NCI-H2081 (cell line): Measurements from ENCODE around the gene PTPRN2.

Source experiments
- DNase-seq, 2 experiments: peaks; one replicate each; lab custom pipeline; 2025; lab: John Stamatoyannopoulos, UW

PTPRN2 gene

DNA sequence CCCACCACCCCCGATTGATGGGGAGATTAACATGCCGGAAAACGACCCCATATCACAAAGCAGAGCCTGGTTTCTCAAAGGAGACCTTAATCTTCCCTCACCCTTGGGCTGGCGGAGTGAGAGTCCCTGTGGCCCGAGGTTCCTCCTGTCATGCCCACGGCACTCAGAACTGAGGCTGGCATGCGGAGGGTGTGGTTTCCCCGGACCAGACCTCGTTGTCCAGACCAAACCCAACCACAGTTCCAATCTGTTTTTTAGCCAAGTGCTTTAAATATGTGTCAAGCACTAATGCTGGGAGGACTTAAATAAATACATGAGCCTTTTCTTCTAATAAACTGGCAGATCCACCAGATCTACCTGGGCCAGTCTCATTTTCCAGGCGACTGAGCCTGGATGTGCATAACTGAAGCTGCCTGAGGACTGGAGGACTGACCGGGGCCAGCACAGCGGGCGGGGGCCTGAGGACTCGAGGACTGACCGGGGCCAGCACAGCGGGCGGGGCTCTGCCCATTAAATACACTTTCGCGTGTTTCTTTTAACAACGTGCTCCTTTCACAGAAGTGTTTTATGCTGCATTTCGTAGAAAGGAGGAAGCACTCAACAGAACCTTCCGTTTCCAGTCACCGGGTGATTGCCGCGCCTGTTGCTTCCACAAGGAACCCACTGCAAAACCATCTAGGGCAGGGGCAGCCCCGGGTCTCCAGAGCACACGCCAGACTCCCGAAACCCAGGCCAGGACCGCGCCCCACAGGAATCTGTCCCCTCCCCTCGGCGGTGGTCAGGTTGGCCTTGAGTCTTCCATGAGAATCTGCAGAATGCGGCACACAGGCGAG, 334.6 kb downstream of the PTPRN2 start:
- DNase-seq: no peak

DNA sequence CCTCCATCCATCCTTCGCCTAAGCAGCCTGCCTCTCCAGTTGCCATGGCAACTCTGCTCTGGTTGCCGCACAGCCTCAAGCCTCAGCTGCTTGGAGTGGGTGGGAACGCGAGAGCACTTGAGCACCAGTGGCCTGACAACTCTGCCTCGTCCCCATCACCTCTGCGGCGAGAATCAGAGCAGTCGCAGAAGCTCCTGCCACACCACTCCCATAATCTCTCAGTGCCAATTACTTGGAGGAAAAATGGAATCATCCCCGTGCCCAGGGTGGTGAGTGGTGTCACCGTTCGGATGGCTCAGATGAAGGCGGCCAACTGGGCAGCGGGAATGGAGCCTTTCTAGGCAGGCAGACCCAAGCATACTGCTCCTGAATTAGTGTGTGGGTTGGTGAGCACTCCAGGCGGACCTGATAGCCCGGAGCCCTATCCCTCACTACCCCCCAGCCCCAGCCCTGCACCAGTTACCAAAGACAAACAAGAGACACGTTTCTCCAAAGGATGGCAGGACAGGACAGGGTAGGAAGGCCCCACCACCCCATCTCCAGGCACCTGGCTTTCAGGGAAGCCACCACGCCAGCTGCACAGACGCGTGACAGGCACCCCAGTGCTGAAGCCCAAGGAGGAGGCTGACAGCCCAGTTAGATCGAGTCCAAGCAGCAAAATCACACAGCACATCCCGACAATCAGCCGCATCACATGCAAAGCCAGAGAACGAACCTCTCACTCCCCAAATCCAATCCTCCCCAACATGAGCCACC, 335.4 kb downstream of the PTPRN2 start:
- no peak for DNase-seq

DNA sequence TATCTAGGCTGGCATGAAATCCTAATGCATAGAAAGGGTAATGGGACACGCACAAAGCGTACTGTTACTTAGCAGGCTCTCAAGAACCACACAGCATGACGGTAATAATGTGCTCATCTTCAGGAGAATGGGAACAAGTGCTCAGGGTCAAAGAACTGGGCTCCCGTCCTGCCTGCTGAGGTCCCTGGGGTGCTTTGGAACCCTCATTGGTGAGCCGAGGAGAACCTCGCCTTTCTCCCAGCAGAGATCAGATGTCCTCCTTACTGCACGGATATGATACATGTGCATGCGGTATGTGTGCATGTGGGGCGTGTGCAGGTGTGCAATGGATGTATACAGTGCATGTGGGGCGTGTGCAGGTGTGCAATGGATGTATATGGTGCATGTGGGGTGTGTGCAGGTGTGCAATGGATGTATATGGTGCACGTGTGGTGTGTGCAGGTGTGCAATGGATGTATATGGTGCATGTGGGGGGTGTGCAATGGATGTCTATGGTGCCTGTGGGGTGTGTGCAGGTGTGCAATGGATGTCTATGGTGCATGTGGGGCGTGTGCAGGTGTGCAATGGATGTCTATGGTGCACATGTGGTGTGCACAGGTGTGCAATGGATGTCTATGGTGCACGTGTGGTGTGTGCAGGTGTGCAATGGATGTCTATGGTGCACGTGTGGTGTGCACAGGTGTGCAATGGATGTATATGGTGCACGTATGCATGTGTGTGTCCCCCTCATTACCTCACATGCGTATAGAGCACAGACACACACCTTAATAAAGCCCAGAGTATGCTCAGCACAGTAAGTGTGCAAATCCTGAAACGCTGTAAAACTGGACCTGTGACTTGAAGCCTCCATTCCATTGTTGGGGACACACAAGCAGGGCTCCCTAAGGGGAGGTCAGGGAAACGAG, 336.3 kb downstream of the PTPRN2 start:
- DNase-seq: no peak

DNA sequence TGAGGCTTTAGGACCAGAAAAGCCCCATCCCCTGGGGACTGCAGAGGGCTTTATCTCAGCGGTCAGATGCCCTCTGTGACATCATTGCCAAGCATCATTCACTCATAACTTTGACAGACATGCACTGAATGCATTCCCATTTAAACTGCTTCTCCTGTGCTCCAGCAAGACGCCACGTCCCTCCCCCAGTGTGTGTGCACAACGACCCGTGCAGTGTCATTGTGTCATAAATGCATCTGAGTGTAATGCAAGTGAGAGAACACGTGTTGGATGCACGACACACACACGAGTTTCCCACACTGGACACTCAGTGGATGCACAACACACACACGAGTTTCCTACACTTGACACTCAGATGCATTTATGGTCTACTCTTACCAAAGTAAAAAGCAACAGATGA, 337.9 kb downstream of the PTPRN2 start:
- no peak for DNase-seq

DNA sequence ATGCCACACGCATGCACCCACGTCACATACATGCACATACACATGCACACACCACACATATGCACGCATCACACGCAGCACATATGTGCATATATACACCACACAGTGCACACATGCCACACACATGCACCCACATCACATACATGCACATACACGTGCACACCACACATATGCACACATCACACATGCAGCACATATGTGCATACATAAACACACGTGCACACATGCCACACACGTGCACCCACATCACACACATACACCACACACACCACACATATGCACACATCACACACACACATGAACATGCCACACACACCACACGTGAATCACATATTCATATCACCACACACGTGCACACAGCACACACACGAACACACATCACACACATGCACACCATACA, 338.8 kb downstream of the PTPRN2 start:
- DNase-seq: no peak

DNA sequence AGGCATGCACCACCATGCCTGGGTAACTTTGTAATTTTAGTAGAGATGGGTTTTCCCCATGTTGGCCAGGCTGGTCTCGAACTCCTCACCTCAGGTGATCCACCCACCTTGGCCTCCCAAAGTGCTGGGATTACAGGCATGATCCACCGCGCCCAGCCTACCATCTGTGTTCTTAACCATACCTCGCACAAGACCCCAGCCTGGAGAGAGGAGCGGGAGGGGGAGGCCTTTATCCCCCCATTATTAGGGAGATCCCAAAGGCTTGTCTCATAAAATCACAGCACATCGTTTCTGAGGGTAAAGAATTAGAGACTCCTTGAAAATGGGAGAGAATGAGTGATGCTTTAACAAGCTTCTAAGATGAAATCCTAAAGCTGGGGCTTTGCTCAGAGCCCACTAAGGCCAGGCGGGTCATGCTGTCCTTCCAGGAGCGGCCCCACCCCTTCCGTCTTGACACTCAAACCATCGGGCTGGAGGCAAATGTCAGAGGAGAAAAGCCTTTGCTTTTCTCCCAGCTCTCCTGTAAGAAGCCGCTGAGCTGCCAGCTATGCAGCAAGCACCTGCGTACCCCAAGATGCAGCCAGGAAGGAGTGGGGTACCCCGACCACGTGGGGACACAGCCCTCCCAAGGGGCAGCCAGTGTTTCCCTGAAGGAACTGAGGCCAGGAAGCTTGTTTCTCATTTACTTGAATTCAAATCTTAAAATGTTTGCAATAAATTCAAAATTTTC, 339.7 kb downstream of the PTPRN2 start:
- DNase-seq: no peak

DNA sequence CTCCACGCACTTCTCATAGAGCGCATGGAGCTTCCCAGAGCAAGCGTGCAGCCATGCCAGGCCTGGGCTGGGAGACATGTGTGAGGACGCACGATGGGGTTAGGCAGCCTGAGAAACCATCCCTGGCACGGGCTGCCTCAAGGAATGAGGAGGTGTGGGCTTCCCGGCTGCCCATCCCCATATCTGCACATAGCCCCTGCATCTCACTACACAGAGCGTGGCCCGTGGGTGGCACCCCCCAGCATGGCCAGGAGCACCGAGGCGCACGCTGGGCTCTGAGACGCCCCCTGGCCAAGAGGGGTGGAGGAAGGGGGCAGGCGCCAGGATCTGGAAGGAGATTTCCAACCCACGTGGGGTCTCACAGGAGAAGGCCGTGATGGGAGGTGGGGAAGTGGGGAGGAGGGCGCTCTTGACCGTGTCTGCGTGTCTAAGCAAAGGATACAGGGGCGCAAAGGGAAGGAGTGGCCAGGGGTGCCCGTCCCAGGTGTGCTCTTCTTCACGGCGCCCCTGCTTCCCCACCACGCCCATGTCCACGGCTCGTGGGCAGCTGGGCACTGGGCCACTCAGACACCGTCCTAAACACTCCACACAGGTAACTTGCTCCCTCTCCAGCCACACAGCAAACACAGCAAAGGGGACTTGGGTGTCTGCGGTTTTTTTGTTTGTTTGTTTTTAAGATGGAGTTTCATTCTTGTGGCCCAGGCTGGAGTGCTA, 340.5 kb downstream of the PTPRN2 start:
- DNase-seq: no peak

DNA sequence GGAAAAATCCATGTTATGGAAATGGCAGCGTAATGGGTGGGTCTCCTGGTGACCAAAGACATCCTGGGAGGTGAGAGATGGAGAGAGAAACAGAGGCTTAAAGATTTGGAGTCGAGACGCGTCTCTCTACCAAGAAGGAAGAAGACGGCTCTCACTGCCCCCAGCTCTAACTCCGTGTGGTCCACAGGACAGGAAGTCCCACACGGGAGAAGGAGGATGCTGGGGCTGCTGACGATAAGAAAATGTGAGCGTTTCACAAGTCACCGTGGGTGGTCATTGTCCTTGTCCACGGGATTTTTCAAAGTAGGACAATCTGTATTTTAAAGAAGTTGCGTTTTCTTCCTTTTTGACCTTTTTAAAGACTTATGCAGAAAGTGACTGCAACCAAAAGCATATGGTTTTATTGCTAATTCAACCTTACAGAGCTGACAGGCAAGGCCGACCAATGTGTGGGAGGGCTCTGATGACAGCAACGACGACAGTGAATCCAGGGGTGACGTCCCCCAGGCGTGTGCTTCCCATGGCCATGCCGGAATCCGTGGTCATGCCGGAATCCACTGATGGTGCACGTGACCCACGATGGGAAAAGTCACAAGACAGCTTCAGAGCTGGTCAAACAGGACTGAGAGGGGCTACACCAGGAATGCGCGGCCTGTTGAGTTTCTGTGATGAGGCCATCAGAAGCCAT, 341.2 kb downstream of the PTPRN2 start:
- DNase-seq: no peak

DNA sequence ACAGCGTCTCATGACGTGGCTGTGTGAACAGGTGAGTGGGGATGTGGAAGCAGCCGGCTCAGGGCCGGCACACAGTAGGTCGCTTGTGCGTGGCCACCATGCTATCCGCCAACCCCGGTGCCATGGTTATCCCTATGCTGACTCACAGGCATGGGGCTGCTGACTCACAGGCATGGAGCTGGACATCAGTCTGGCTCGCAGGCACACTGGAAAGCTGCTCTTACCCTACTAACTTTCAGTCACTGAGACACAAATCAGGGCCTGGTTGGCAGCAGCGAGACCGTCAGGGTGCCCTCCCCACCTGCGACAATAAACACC, 341.9 kb downstream of the PTPRN2 start:
- no peak for DNase-seq

DNA sequence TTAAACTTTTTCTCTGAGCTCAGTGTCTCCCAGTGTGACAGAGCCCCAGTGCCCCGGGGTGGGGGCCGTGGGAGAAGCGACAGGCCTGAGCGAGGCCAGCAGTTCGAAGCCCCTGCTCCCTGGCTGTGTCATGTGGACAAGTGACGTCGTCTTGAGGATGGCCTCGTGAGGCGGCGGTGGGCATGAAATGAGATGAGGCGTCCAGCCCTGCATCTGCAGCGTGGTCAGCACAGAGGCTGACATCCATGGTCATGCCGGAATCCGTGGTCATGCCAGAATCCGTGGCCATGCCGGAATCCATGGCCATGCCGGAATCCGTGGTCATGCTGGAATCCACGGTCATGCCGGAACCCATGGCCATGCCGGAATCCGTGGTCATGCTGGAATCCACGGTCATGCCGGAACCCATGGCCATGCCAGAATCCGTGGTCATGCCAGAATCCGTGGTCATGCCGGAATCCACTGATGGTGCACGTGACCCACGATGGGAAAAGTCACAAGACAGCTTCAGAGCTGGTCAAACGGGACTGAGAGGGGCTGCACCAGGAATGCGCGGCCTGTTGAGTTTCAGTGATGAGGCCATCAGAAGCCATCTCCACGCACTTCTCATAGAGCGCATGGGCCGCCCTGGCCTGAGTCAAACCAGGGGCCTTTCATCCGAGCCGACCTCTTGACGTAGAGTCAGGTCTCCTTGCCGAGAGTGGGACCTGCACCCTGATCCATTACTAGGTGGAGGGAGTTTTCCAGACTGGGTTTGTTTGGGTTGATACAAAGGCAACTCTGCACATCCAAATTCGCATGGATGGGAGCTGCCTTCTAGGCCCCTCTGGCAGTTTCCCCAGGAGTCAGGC, 342.5 kb downstream of the PTPRN2 start:
- DNase-seq: no peak

DNA sequence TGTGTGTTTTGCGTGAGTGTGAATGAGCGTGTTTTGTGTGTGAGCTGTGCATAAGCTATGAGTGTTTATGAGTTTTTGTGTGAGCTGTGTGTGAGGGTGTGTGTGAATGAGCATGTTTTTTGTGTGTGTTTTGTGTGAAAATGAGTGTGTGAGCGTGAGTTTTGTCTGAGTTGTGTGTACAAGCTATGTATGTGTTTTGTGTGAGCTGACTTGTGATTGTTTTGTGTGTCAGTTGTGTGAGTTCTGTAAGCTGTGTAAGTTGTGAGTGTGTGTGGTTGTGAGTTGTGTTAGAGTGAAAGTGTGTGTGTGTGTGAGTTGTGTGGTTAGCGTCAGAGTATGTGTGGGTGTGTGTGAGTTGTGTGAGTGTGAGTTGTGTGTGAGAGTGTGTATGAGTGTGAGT, 343.2 kb downstream of the PTPRN2 start:
- DNase-seq: no peak

DNA sequence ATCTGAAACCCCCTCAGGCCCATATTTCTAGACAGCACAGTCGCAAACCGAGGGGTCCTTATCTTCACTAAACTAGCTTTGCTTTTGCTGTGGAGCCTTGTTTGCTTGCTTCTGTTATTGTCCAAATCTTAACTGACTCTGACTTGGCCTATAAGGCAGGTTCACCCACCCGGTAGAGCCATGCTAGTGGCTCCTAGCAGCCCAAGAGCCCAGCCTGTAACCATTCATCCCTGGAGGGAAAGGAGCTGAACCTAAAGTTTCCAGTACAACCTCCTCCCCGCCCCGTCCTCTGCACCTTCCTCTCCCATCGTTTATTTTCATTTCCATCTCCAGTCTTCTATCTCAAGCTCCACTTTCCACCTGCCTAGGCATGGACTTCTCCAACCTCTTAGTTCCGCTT, 345.7 kb downstream of the PTPRN2 start:
- no peak for DNase-seq

DNA sequence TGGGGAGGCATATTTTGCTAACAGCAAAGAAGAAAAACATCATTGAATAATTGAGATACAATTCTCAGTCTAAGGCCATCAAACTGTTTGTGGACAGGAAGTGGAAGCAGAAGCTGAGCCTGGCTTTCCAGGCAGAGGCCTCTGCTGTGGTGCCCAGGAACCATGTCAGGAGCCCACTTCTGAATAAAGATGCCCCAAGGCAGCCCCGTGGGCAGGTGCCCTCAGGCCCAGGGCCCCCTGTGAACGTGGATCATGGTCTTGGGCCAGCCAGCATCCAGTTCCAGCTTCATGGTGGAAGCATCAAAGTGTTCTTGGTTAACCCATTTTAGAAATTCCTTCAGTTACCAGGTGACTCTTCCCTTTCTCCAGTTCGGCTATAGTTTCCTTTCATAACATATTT, 346.8 kb downstream of the PTPRN2 start:
- no peak for DNase-seq

DNA sequence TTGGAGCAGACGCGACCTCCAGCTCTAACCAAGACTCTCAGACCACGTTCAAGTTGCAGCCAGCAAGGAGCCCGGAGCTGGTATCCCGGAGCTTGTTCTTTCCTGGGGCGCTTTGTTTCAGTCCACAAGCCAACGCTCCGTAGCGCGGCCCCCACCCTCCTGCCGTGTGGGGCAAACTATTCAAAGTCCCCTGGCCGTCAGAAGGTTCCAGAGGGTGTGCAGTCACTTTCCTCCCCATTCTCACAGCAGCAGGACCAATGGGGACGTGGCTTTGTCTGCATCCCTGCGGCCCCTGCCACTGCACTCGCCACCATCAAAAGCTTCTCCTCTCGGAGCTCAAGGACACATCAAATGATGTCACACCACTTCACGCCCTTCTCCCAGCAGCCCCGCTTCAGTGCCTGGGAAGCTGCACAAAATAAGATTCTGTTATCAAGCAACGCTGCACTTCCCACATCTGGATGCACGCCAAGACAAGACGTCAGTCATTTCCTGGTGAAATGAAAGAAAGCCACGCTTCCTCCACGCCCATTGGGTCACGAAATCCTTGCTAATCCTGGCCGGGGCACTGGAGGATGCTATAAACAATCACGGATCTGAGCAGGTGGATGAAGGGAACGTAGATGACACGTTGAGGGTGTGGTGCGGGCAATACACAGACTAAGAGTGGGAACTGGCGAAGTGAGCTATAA, 348.2 kb downstream of the PTPRN2 start:
- peak; percentile 8 to 45 for DNase-seq

DNA sequence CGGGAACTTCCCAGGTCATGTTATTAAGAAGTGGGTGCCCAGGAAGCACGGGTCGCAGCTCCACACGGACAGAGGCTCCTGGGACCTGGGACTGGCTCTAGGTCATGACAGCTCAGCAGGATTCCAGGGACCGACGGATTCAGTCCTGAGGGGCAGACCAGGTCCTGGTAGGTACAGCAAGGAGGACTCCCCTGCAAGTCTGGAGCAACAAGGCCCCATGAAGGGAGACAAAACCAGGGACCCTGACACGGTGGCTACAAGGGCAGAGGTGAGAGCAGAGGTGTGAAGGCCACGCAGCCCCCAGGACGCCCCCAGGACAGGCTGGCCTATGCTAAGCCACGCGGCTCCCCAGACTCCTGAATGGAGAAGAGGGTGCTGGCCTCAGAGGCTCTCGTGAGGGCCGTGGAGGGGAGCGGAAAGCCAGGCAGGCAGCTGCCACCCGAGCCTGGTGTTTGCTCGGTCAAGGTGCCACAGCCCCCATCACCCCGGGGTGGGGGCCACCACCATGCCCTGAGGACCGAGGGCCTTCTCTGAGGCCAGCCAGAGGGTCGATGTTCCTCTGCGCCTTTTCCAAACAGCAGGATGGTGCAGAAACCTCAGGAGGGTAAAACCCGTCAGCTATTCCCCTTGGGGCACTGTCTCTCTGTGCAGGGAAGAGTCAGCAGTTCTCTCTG, 348.9 kb downstream of the PTPRN2 start:
- no peak for DNase-seq

DNA sequence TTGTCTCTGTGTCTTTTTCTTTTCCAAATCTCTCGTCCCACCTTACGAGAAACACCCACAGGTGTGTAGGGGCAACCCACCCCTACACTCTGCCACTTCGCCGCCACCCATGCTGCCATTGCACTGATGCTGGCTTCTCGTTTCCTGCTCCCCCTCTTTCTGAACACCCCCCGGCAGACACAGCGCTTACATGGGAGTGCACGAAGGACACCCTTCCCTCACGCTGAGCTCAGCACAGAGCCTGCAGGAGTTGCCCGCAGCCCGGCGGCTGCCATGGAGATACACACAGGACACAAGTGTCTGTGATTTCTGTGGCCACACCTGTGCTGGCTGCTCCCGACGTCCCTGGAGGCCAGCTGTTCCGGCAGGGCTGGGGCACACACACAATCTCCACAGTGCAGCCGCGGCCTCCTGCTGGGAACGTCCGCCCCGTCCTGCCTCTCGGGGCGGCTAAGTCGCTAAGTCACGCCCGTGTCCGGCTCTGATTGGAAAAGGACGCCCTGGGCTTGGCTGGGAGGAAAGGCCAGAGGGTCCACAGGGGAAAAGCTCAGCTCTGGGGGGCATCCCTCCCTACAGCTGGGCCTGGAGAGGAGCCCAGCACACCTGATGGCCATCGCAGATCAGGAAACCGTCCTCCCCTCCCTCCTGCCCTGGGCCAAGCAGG, 349.8 kb downstream of the PTPRN2 start:
- peak; percentile 62 to 83 for DNase-seq

DNA sequence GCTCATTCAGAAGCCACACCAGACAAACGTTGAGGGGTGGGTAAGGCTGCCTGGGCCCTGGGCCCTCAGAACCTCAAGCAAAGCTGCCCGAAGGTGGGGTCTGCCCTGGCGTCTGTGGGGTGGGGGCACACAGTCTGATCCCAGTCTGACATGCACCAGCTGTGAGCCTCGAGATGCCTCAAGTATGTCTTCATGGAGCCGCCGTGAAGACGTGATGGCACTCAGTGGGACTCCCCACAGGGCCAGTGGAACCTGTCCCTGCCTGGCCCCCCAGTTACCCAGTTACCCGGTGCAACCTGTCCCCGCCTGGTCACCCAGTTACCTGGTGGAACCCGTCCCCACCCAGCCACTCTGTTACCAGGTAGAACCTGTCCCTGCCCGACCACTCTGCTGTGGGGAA, 351.2 kb downstream of the PTPRN2 start:
- no peak for DNase-seq

DNA sequence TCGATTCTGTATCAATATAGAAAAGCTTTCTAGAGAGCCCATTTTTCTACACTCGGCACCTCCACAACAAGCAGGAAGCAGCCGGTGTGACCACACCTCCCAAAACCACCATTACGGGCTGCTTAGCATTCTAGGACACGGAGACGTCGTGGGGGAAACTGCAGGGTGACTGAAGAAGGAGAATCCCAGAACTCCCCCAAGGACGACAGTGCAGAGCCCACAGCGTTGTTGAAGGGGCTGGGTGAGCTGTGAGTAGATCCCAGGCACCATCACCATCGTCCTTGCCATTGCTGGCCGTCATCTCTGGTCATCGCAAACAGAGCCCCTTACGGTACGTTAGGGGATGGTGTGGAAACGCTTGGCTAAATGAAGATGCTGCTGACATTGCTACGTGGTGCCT, 351.8 kb downstream of the PTPRN2 start:
- DNase-seq: no peak
